IPS-15b (cell line): ENCODE results near the gene ZNRF3.

ENCODE experiments used
- H3K27me3 ChIP-seq: one replicate; pipeline ENCODE4 v1.6.1; 2013; ENCODE audit warnings: low read length; ENCODE audit not compliant: control insufficient read depth, insufficient read depth
- H3K36me3 ChIP-seq: one replicate; pipeline ENCODE4 v1.6.1; 2013; ENCODE audit warnings: low read length; ENCODE audit not compliant: control insufficient read depth, insufficient read depth
- H3K4me1 ChIP-seq: one replicate; pipeline ENCODE4 v1.6.1; 2013; ENCODE audit warnings: mild to moderate bottlenecking, low read length; ENCODE audit not compliant: control insufficient read depth, insufficient read depth
- H3K4me3 ChIP-seq: one replicate; pipeline ENCODE4 v1.5.1; 2013; ENCODE audit warnings: low read depth, low read length
- H3K9ac ChIP-seq: one replicate; pipeline ENCODE4 v1.6.1; 2013; ENCODE audit warnings: low read depth, mild to moderate bottlenecking, low read length
- H3K9me3 ChIP-seq: one replicate; pipeline ENCODE4 v1.6.1; 2013; ENCODE audit warnings: mild to moderate bottlenecking, low read length; ENCODE audit not compliant: control insufficient read depth, insufficient read depth

Gene ZNRF3

GRCh38 chr22:29105468-29105867 lies 222.1 kb downstream of the ZNRF3 start:
- Histone ChIP-seq H3K9ac (no peak overlapping the region), H3K4me1 (no peaks in the 10 kb centered on the region), H3K9me3 (no peaks in the 10 kb centered on the region), H3K4me3 (no peak overlapping the region), H3K36me3 (no peaks in the 10 kb centered on the region), H3K27me3 (no peaks in the 10 kb centered on the region)

GRCh38 chr22:29106839-29107238 lies 223.5 kb downstream of the ZNRF3 start:
- H3K9me3 ChIP-seq = no peaks in the 10 kb centered on the region
- no peaks in the 10 kb centered on the region for H3K27me3 ChIP-seq
- no peaks in the 10 kb centered on the region for H3K36me3 ChIP-seq
- no peak overlapping the region for H3K4me3 ChIP-seq
- H3K4me1 ChIP-seq = peaks cover under 1% of the 10 kb centered on the region
- no peak overlapping the region for H3K9ac ChIP-seq
